SH-SY5Y (cell line): ENCODE data around the gene FYN.

Experiments used
- GATA2 ChIP-seq: IDR thresholded peaks from 2 replicates; pipeline ENCODE4 v1.6.1; 2011; ENCODE audit warnings: mild to moderate bottlenecking, low read depth, low read length
- GATA3 ChIP-seq: IDR thresholded peaks from 2 replicates; pipeline ENCODE4 v1.6.1; 2011; ENCODE audit warnings: low read depth, mild to moderate bottlenecking, low read length, moderate library complexity

GRCh38 chr6:111716325-111716724, 156.9 kb downstream of the FYN start:
- no peak for TF ChIP-seq GATA2
- TF ChIP-seq GATA3: no peak
